SK-N-SH (cell line): ENCODE measurements around the gene INTS6L. TPM values are rescaled to one million over a fixed set of nuclear protein-coding genes. Genes with fewer than 3 reads are reported as not detected.
A peak's percentile ranks its signal among the peaks of the same experiment; 100 is the strongest.

ENCODE experiments used
- CTCF ChIA-PET: fragments of 300-600, 350-600 bp; formaldehyde crosslinking; extraction: SDS; loops from one replicate; lab custom pipeline; 2021; lab: Yijun Ruan, JAX
- POLR2A ChIA-PET: fragments of 350-600 bp; sonication (Branson Sonifier 250); formaldehyde crosslinking; extraction: SDS; loops from one replicate; lab custom pipeline; 2020; ENCODE audit warnings: antibody characterized with exemption, inconsistent platforms; lab: Yijun Ruan, JAX
- DNase-seq: peaks from one replicate; pipeline ENCODE4 v3.0.0; 2012
- H2AFZ ChIP-seq: fragments of 200-600 bp; sonication (generic); 2 replicates; pipeline ENCODE4 v1.8.1; 2016; ENCODE audit warnings: antibody characterized with exemption, mild to moderate bottlenecking, low read depth
- H3F3A ChIP-seq: fragments of 200-600 bp; sonication (generic); replicated peaks from 2 replicates; pipeline ENCODE3; 2016; ENCODE audit warnings: antibody characterized with exemption, mild to moderate bottlenecking; ENCODE audit not compliant: insufficient read depth
- H3K27ac ChIP-seq, 2 experiments: fragments of 200-500 bp in 1 of 2; fragments of 200-600 bp in 1 of 2; sonication (Bioruptor generic) in 1 of 2; sonication (generic), shearing (Covaris generic) in 1 of 2; 2 replicates each; pipeline versions ENCODE4 v1.5.1 to v1.6.1; 2014 to 2016; ENCODE audit warnings: low read depth in 2 of 2, inconsistent platforms in 1 of 2, low read length in 1 of 2, mild to moderate bottlenecking in 1 of 2, mixed read lengths in 1 of 2
- H3K27me3 ChIP-seq: fragments of 200-600 bp; sonication (generic), shearing (Covaris generic); 2 replicates; pipeline ENCODE4 v1.6.1; 2016; ENCODE audit warnings: mixed run types; ENCODE audit not compliant: insufficient read depth
- H3K36me3 ChIP-seq, 2 experiments: fragments of 200-500 bp in 1 of 2; fragments of 200-600 bp in 1 of 2; sonication (Bioruptor generic) in 1 of 2; sonication (generic) in 1 of 2; replicated peaks in 1 of 2; 2 replicates each; pipeline versions ENCODE3 to v1.5.1; 2014 to 2016; ENCODE audit warnings: low read length in 1 of 2, mild to moderate bottlenecking in 1 of 2; ENCODE audit not compliant: insufficient read depth in 2 of 2, control insufficient read depth in 1 of 2
- H3K4me1 ChIP-seq, 2 experiments: fragments of 200-500 bp in 1 of 2; fragments of 200-600 bp in 1 of 2; sonication (Bioruptor generic) in 1 of 2; sonication (generic), shearing (Covaris generic) in 1 of 2; 2 replicates each; pipeline versions ENCODE4 v1.5.1 to v1.6.1; 2014 to 2016; ENCODE audit warnings: low read depth in 1 of 2, low read length in 1 of 2, mixed run types in 1 of 2; ENCODE audit not compliant: insufficient read depth in 2 of 2, control insufficient read depth in 1 of 2
- H3K4me2 ChIP-seq: fragments of 200-600 bp; sonication (generic), shearing (Covaris generic); 2 replicates; pipeline ENCODE4 v1.6.1; 2017; ENCODE audit warnings: mixed run types
- H3K4me3 ChIP-seq, 2 experiments: fragments of 200-500 bp in 1 of 2; fragments of 200-600 bp in 1 of 2; sonication (Bioruptor generic) in 1 of 2; sonication (generic), shearing (Covaris generic) in 1 of 2; 2 replicates each; pipeline versions ENCODE4 v1.5.1 to v1.8.1; 2014 to 2016; ENCODE audit warnings: low read depth in 2 of 2, inconsistent platforms in 1 of 2, low read length in 1 of 2, mild to moderate bottlenecking in 1 of 2, mixed read lengths in 1 of 2, moderate library complexity in 1 of 2
- H3K79me2 ChIP-seq: fragments of 200-600 bp; sonication (generic); 2 replicates; pipeline ENCODE4 v1.8.1; 2017; ENCODE audit warnings: mild to moderate bottlenecking; ENCODE audit not compliant: insufficient read depth
- H3K9ac ChIP-seq: fragments of 200-600 bp; sonication (generic); 2 replicates; pipeline ENCODE4 v1.6.1; 2017; ENCODE audit warnings: mixed run types
- H3K9me2 ChIP-seq: fragments of 200-600 bp; sonication (generic); 2 replicates; pipeline ENCODE4 v1.6.1; 2017; ENCODE audit warnings: mixed run types
- H3K9me3 ChIP-seq: fragments of 200-600 bp; sonication (generic); 2 replicates; pipeline ENCODE4 v1.6.1; 2017; ENCODE audit warnings: mixed run types, mild to moderate bottlenecking, moderate library complexity
- H4K20me1 ChIP-seq: fragments of 200-600 bp; sonication (generic); 2 replicates; pipeline ENCODE4 v1.6.1; 2017; ENCODE audit warnings: mild to moderate bottlenecking, mixed run types; ENCODE audit not compliant: insufficient read depth
- CHD2 ChIP-seq: fragments of 150-350 bp; IDR thresholded peaks from 2 replicates; pipeline ENCODE4 v1.6.1; 2018; ENCODE audit warnings: low read length; ENCODE audit not compliant: partially characterized antibody
- CTCF ChIP-seq: fragments of 200-600 bp; sonication (generic); IDR thresholded peaks from 2 replicates; pipeline ENCODE4 v1.6.1; 2017; ENCODE audit warnings: antibody characterized with exemption, mild to moderate bottlenecking, moderate library complexity
- EZH2phosphoT487 ChIP-seq: fragments of 200-600 bp; sonication (generic); IDR thresholded peaks from 2 replicates; pipeline ENCODE4 v1.6.1; 2017; ENCODE audit warnings: low read depth, mixed run types, mild to moderate bottlenecking, antibody characterized with exemption, moderate library complexity, borderline replicate concordance
- FOXJ3 ChIP-seq: sonication (generic); formaldehyde crosslinking; IDR thresholded peaks from 2 replicates; pipeline ENCODE4 v1.5.1; 2020; ENCODE audit warnings: mild to moderate bottlenecking, missing genetic modification reagents
- NFIC ChIP-seq: IDR thresholded peaks from 2 replicates; pipeline ENCODE4 v1.4.0; 2012; ENCODE audit warnings: borderline replicate concordance
- RAD21 ChIP-seq: IDR thresholded peaks from 2 replicates; pipeline ENCODE4 v1.6.1; 2012; ENCODE audit warnings: mild to moderate bottlenecking, low read length
- REST ChIP-seq: IDR thresholded peaks from 2 replicates; pipeline ENCODE4 v1.6.1; 2012; ENCODE audit warnings: mild to moderate bottlenecking, low read depth, low read length, moderate library complexity
- RXRA ChIP-seq: IDR thresholded peaks from 2 replicates; pipeline ENCODE4 v1.4.0; 2012; ENCODE audit warnings: low read depth, mild to moderate bottlenecking, borderline replicate concordance
- TEAD4 ChIP-seq: IDR thresholded peaks from 2 replicates; pipeline ENCODE4 v1.4.0; 2012; ENCODE audit warnings: mild to moderate bottlenecking, borderline replicate concordance; ENCODE audit not compliant: insufficient read depth
- USF1 ChIP-seq: IDR thresholded peaks from 2 replicates; pipeline ENCODE4 v1.4.0; 2012; ENCODE audit warnings: low read depth, borderline replicate concordance
- WGBS: methylation state at CpG from one replicate; pipeline ENCODE4 v1.1.6; 2017; ENCODE audit warnings: low lambda C conversion rate; 5-methylcytosine and 5-hydroxymethylcytosine counted together
- polyA plus RNA-seq, 3 experiments: library from polyadenylated mRNA; depleted of rRNA; stranded (reverse); fragments of >200 nt; gene quantifications; 2 replicates each; pipeline ENCODE4 v1.2.3, GENCODE V29; 2012

INTS6L gene
- polyA plus RNA-seq, 1 of the 3 experiments (the other 2 are of a cell fraction), result 2.0 TPM

- Histone ChIP-seq H3K4me1 (no peaks in the 10 kb centered on the region), H2AFZ (no peak overlapping the region)
- CTCF ChIA-PET, result interaction anchor here (0.8 to 1.8 kb wide), 3 partner anchors 12 to 357 kb away, joined by 3 to 5 read pairs (median 3); no protein-coding TSS in a partner anchor
- TF ChIP-seq REST (no peak), TEAD4 (no peak), CHD2 (no peak)
- TF ChIP-seq, all 33 proteins: peak for 0
- Histone ChIP-seq H3K9me2 (no peaks in the 10 kb centered on the region; the same call in 1 of the 2 replicates), H3F3A (no peaks in the 10 kb centered on the region), H3K4me2 (no peak overlapping the region), H3K27me3 (no peaks in the 10 kb centered on the region), H3K9me3 (no peaks in the 10 kb centered on the region), H3K36me3 (no peaks in the 10 kb centered on the region), H3K27ac (no peak overlapping the region), H4K20me1 (no peaks in the 10 kb centered on the region), H3K79me2 (no peaks in the 10 kb centered on the region), H3K4me3 (no peak overlapping the region), H3K9ac (no peak overlapping the region)
- POLR2A ChIA-PET, result no interaction called here
- WGBS, result 11% methylated on average over 1 of the region's 1 CpG
- DNase-seq, result no peak
These were observed 22.7 kb downstream of the INTS6L start for GRCh38 chrX:135543172-135543571.

DNA sequence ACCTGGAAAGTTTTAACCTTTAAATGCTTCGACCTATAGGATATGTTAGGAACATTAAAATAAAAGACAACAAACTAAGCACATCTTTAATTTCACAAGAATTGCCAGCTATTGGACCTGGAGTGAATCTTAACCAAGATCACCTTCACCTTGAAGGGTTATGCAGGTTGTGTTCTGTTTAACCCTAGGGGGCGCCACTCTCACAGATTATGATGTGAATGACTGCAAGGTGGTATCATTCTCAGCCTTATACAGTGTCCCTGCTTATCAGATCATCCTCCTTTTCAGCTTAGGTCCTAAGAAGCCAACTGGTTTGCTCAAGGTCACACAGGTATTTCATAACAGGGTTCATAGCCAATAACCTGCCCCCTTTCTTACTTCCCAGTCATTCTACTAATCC is 23.5 kb downstream of the INTS6L start:
- H3K9ac ChIP-seq, result no peak overlapping the region
- no peaks in the 10 kb centered on the region for H3K36me3 ChIP-seq
- no peak overlapping the region for H3K4me2 ChIP-seq
- CTCF ChIA-PET, result interaction anchor here (0.8 to 1.8 kb wide), 4 partner anchors 13 to 53 kb away, joined by 3 to 5 read pairs (median 4); no protein-coding TSS in a partner anchor
- no peaks in the 10 kb centered on the region; the same call in 1 of the 2 replicates for H3K9me2 ChIP-seq
- H3F3A ChIP-seq, result no peaks in the 10 kb centered on the region
- 26% methylated on average over 2 of the region's 2 CpGs for WGBS
- H3K27me3 ChIP-seq, result no peaks in the 10 kb centered on the region
- no peaks in the 10 kb centered on the region for H4K20me1 ChIP-seq
- no peaks in the 10 kb centered on the region for H3K9me3 ChIP-seq
- H2AFZ ChIP-seq, result no peak overlapping the region
- H3K79me2 ChIP-seq, result no peaks in the 10 kb centered on the region
- H3K4me3 ChIP-seq, result no peak overlapping the region
- TF ChIP-seq RAD21, result no peak
- TF ChIP-seq NFIC, result no peak
- TF ChIP-seq CTCF, result peak; percentile 40
- no peak for TF ChIP-seq EZH2phosphoT487
- no peak for TF ChIP-seq RXRA
- TF ChIP-seq USF1, result no peak
- no peak for TF ChIP-seq FOXJ3 (CRISPR knock-in tag)
- H3K4me1 ChIP-seq, result no peaks in the 10 kb centered on the region
- no peak overlapping the region for H3K27ac ChIP-seq
- POLR2A ChIA-PET, result no interaction called here
- no peak for DNase-seq
